IPS-18a (cell line): ENCODE data around the gene LMAN2L.

Experiments
- H3K27ac ChIP-seq: one replicate; pipeline ENCODE4 v1.5.1; 2013; ENCODE audit warnings: low read length
- H3K27me3 ChIP-seq: one replicate; pipeline ENCODE4 v1.6.1; 2013; ENCODE audit warnings: mild to moderate bottlenecking, low read length; ENCODE audit not compliant: control insufficient read depth, insufficient read depth
- H3K36me3 ChIP-seq: one replicate; pipeline ENCODE4 v1.6.1; 2013; ENCODE audit warnings: low read depth, low read length; ENCODE audit not compliant: control insufficient read depth
- H3K4me1 ChIP-seq: one replicate; pipeline ENCODE4 v1.6.1; 2013; ENCODE audit warnings: low read depth, low read length; ENCODE audit not compliant: control insufficient read depth
- H3K4me3 ChIP-seq: one replicate; pipeline ENCODE4 v1.5.1; 2013; ENCODE audit warnings: low read length
- H3K9ac ChIP-seq: one replicate; pipeline ENCODE4 v1.6.1; 2013; ENCODE audit warnings: mild to moderate bottlenecking, low read length, moderate library complexity
- H3K9me3 ChIP-seq: one replicate; pipeline ENCODE4 v1.6.1; 2013; ENCODE audit warnings: low read depth, low read length; ENCODE audit not compliant: control insufficient read depth

Gene LMAN2L

DNA sequence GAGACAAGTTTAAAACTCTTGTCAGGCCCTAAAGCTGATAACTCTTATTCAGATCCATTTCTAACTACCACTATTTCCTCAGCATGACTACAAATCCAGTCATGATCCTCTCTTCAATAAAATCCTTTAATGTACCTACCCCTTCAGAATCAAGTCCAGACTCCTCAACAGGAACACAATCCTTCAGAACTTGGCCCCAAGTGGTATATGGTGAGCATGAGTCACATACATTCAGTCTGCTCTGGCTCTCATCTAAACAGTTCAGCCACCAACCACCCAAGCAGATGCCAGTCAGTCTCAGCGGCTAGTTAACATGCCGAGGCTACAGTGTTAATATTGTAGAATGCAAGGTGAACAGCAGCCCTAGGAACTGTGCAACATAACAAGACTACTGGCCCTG is 9.7 kb downstream of the LMAN2L start:
- Histone ChIP-seq H3K27me3 (no peaks in the 10 kb centered on the region), H3K27ac (no peak overlapping the region), H3K4me1 (no peaks in the 10 kb centered on the region), H3K9ac (no peak overlapping the region), H3K4me3 (no peak overlapping the region), H3K9me3 (no peaks in the 10 kb centered on the region), H3K36me3 (peaks cover 64% of the 10 kb centered on the region)

DNA sequence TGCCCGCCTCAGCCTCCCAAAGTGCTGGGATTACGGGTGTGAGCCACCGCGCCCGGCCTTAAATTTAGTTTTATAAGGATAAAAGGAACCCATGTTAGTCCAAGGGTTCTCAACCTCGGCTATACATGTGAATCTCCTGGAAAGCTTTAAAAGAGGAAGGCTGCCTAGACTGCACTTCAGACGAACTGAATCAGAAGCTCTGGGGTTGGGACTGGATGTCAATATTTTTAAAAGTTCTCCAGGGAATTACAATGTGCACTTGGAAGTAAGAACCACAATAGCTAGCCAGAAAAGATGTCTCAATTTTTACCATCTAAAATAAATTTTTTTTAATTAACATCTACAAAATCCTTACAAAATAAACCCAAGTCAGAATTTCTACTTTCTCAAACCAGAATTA is 10.1 kb downstream of the LMAN2L start:
- H3K27ac ChIP-seq = no peak overlapping the region
- H3K9ac ChIP-seq = no peak overlapping the region
- no peaks in the 10 kb centered on the region for H3K27me3 ChIP-seq
- no peaks in the 10 kb centered on the region for H3K4me1 ChIP-seq
- H3K9me3 ChIP-seq = no peaks in the 10 kb centered on the region
- H3K4me3 ChIP-seq = no peak overlapping the region
- peaks cover 60% of the 10 kb centered on the region for H3K36me3 ChIP-seq

DNA sequence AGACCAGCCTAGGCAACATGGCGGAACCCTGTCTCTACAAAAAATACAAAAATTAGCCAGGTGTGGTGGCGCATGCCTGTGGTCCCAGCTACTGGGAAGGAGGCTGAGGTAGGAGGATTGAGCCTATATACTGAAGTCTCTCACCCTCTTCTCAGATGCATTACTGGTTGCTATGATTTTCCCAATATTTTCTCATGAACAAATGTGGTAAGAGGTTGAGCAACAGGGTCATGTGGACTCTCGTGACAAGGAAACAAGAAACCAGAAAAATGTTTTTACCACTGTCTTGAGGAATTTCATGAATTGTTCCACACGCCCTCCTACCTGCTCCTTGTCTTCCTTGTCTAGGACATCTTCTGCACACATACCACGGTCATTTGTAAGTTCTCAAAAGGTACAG is 12.4 kb downstream of the LMAN2L start:
- no peaks in the 10 kb centered on the region for H3K27me3 ChIP-seq
- H3K36me3 ChIP-seq = peaks cover 41% of the 10 kb centered on the region
- H3K4me1 ChIP-seq = no peaks in the 10 kb centered on the region
- no peak overlapping the region for H3K9ac ChIP-seq
- no peak overlapping the region for H3K4me3 ChIP-seq
- H3K27ac ChIP-seq = no peak overlapping the region
- H3K9me3 ChIP-seq = no peaks in the 10 kb centered on the region

DNA sequence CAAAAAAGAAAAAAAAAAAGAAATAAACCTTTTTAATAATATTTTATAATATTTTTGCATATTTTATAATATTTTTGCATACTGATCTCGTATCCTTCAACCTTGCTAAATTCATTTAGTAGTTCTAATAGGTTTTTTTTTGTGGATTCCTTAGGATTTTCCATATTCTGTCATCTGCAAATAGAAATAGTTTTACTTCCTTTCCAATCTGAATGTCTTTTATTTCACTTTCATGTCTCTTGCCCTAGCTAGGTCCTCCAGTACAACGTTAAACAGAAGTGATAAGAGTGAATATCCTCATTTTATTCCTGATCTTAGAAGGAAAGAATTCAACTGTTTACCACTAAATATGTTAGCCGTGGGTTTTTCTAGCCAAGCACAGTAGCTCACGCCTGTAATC is 13.7 kb downstream of the LMAN2L start:
- no peaks in the 10 kb centered on the region for H3K27me3 ChIP-seq
- H3K4me3 ChIP-seq = no peak overlapping the region
- no peak overlapping the region for H3K27ac ChIP-seq
- no peak overlapping the region for H3K9ac ChIP-seq
- H3K4me1 ChIP-seq = no peaks in the 10 kb centered on the region
- peaks cover 35% of the 10 kb centered on the region for H3K36me3 ChIP-seq
- no peaks in the 10 kb centered on the region for H3K9me3 ChIP-seq

DNA sequence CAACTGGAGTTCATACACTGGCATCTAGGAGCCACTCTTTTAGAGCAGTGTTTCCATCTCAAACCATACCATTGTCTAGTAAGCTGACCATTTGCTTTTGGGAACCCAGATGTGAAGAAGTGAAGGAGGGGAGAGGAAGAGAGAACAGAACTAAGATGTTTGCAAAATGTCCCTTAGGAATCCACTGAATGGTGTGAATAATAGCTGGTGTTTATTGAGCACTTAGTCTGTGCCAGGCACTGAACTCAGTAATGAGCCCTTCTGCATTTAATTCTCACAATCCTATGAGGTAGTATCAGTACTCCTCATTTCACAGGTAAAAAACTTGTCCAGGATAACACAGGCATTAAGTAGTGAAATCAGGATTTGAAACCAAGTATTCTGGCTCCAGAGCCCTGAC is 23.5 kb downstream of the LMAN2L start:
- peaks cover 6% of the 10 kb centered on the region for H3K36me3 ChIP-seq
- H3K9me3 ChIP-seq = no peaks in the 10 kb centered on the region
- H3K27me3 ChIP-seq = no peaks in the 10 kb centered on the region
- no peak overlapping the region for H3K9ac ChIP-seq
- H3K4me1 ChIP-seq = no peaks in the 10 kb centered on the region
- H3K27ac ChIP-seq = no peak overlapping the region
- H3K4me3 ChIP-seq = no peak overlapping the region

DNA sequence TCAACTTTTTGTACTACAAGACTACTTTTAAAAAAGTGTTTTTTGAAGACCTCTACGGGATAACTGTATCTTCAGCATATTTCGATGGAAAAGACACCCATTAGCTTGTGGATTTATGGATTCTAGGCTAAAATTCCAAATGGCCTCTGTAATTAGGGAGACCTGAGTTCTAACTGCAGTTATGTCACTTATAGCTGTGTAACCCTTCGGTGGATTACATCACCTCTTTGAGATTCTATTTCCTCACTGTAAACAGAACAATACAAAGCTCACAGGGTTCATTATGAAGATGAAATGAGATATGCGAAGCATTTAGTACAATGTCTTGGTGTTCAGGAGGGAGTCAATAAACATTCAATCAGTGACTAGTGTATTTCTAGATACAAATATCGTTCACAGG is 24.2 kb downstream of the LMAN2L start:
- no peaks in the 10 kb centered on the region for H3K4me1 ChIP-seq
- H3K27ac ChIP-seq = no peak overlapping the region
- peaks cover 14% of the 10 kb centered on the region for H3K36me3 ChIP-seq
- H3K9ac ChIP-seq = no peak overlapping the region
- H3K4me3 ChIP-seq = no peak overlapping the region
- H3K9me3 ChIP-seq = no peaks in the 10 kb centered on the region
- no peaks in the 10 kb centered on the region for H3K27me3 ChIP-seq

DNA sequence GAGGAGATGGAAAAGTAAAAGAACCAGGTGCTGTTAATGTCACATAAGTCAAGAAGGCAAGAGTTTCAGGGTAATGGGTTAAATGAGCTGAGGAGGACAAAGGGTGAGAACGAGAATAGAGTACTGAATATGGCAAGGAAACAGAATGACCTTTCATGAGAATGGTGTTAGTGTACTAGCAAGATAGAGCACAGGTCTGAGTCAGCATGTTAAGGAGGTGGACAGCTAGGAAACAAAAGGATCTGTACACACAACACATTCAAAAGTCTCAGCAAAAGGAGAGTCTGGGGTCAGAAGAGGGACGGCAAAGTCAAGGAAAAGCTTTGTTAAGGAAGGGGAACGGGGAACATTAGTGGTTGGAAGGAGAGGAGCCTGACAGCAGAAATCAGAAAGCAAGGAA is 28.9 kb downstream of the LMAN2L start:
- H3K9me3 ChIP-seq = no peaks in the 10 kb centered on the region
- H3K36me3 ChIP-seq = peaks cover 50% of the 10 kb centered on the region
- H3K9ac ChIP-seq = no peak overlapping the region
- H3K27ac ChIP-seq = no peak overlapping the region
- H3K27me3 ChIP-seq = no peaks in the 10 kb centered on the region
- no peak overlapping the region for H3K4me3 ChIP-seq
- H3K4me1 ChIP-seq = no peaks in the 10 kb centered on the region

DNA sequence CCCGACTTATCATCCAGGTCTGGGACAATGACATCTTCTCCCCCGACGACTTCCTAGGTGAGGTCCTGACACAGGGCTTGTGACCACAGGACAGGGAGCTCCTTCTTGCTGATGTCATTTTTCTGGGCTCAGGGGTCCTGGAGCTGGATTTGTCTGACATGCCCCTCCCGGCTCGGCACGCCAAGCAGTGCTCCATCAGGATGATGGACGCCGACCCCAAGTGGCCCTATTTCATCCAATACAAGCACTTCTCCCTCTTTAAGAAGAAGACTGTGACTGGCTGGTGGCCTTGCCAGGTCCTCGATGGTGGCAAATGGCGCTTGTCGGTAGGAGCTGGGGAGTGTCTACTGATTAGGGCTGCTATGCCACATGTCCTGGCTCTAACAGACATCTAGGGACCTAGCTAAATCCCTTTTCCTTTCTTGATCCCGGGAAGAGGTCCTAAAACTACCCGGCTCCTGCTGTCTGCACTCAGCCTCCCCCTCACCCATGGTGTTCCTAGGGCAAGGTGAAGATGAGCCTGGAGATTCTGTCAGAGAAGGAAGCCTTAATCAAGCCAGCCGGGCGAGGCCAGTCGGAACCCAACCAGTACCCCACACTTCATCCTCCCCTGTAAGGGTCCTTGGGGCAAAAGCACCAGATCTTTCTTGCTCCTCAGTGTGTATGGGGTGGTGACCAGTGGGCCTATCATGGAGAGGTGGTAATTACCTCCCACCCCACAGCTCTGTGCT is 36.7 kb downstream of the LMAN2L start:
- Histone ChIP-seq H3K36me3 (peaks cover 26% of the 10 kb centered on the region), H3K27ac (no peak overlapping the region), H3K4me1 (no peaks in the 10 kb centered on the region)

DNA sequence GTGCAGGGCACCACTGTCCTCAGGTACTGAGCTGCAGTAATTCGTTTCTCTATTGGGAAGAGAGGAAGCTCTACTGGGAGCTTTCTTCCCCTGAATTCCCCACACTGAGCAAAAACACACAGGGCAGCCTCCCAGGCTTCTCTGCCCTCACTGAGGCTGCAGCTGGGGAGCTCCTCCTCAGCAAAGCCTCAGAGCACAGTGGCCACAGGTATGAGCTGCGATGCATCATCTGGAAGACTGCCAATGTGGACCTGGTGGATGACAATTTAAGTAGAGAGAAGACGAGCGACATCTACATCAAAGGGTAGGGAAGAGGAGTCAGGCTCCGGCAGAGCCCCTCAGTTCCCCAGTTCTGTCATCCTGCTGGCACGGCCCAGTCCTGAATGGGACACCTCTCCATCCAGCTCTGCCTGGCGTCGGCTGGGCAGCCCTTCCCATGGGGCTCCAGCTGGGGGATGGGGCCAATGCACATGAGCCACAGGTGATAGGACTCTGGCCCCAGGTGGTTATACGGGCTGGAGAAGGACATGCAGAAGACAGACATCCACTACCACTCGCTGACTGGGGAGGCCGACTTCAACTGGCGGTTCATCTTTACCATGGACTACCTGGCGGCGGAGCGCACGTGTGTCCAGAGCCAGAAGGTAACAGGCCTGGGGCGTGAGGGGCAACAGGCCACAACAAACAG is 37.6 kb downstream of the LMAN2L start:
- H3K4me1 ChIP-seq = no peaks in the 10 kb centered on the region
- H3K36me3 ChIP-seq = peaks cover 17% of the 10 kb centered on the region
- no peak overlapping the region for H3K4me3 ChIP-seq
- no peaks in the 10 kb centered on the region for H3K27me3 ChIP-seq
- H3K9me3 ChIP-seq = no peaks in the 10 kb centered on the region
- H3K9ac ChIP-seq = no peak overlapping the region
- H3K27ac ChIP-seq = no peak overlapping the region

More for the DNA sequence above, 36.7 kb downstream of the LMAN2L start:
- Histone ChIP-seq H3K9ac (no peak overlapping the region), H3K4me3 (no peak overlapping the region), H3K9me3 (no peaks in the 10 kb centered on the region), H3K27me3 (no peaks in the 10 kb centered on the region)

DNA sequence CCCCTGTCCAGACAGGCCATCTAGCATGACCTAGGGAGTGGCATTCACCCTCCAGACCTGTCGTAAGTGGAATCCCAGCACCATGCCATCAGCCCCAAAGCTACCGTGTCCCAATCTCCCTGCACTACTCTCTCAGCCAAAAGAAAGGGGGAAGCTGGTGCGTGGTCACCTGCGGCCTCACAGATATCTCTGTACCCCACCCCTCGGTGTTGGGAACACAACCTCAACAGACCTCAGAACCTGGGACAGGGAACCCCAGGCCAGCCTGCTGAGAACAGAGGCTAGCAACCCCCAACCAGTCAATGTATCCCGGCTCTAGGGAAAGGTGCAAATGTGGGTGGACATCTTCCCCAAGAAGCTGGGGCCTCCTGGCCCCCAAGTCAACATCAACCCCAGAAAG is 38.2 kb downstream of the LMAN2L start:
- Histone ChIP-seq H3K9me3 (no peaks in the 10 kb centered on the region), H3K9ac (no peak overlapping the region), H3K4me3 (no peak overlapping the region), H3K4me1 (no peaks in the 10 kb centered on the region), H3K36me3 (peaks cover 11% of the 10 kb centered on the region), H3K27ac (no peak overlapping the region), H3K27me3 (no peaks in the 10 kb centered on the region)

DNA sequence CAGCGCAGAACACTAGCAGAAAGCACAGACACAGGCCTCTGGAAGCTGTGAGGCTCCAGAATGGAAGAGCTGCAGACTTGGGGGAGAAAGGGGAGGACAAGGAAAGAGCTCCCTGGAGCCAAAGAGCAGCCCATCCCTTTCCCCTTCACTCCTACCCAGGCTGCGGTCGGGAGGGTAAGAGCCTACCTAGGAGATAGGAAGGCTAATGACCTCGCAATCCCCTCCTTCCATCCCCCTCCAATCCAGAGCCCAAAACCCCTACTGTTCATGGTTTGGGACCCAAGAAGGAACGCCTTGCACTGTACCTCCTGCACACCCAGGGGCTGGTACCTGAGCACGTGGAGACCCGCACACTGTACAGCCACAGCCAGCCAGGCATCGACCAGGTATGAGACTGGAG is 39.8 kb downstream of the LMAN2L start:
- Histone ChIP-seq H3K27me3 (no peaks in the 10 kb centered on the region), H3K9me3 (no peaks in the 10 kb centered on the region), H3K9ac (no peak overlapping the region), H3K4me1 (no peaks in the 10 kb centered on the region), H3K4me3 (no peak overlapping the region), H3K27ac (no peak overlapping the region), H3K36me3 (no peaks in the 10 kb centered on the region)

DNA sequence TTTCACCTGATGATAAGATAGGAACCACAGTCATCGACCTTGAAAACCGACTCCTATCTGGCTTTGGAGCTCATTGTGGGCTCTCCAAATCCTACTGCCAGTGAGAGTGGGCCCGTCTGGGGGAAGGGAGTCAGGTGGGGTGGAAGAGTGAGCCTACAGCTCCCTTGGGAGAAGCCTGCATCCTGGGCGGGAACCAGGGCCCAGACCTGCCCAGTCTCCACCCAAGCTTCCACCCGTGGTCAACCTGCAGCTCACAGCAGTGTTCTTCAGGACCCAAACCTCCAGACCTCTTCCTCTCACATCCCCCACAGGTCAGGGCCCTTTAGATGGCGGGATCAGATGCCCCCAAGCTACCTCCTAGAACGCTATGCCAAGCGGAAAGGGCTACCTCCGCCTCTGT is 40.2 kb downstream of the LMAN2L start:
- Histone ChIP-seq H3K36me3 (no peaks in the 10 kb centered on the region), H3K9ac (no peak overlapping the region), H3K27ac (no peak overlapping the region), H3K4me3 (no peak overlapping the region), H3K27me3 (no peaks in the 10 kb centered on the region), H3K4me1 (no peaks in the 10 kb centered on the region), H3K9me3 (no peaks in the 10 kb centered on the region)
